NAMALWA (cell line): ENCODE results near the gene DOCK11.
"Not testable (repeated sequence)": the region's sequence is repeated elsewhere in the genome, so short reads cannot be mapped to it uniquely, and the experiment has no call there.

Source experiments
- DNase-seq: peaks from one replicate; pipeline ENCODE4 v3.0.0-alpha.2; 2015; ENCODE audit warnings: low spot score

The DOCK11 gene

GRCh38 chrX:118698516-118699170 is 203.0 kb downstream of the DOCK11 start:
- DNase-seq: no peak

DNA sequence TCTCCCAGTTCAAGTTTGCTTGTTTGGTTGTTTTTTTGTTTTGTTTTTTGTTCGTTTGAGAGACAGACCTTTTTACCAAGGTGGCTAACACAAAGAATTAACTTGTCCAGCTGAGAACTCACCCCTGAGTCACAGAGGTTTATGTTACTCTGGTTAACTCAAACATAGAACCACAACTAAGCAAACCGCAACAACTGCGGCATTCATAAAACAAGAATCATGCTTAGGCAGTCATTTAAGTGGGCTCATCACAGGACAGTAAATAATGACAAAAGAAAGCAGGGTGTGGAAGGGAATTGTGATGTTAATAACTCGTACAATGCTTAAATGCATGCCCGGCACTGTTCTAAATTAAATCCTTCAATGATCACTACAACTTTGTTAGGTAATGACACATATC is 207.1 kb downstream of the DOCK11 start:
- no peak for DNase-seq

DNA sequence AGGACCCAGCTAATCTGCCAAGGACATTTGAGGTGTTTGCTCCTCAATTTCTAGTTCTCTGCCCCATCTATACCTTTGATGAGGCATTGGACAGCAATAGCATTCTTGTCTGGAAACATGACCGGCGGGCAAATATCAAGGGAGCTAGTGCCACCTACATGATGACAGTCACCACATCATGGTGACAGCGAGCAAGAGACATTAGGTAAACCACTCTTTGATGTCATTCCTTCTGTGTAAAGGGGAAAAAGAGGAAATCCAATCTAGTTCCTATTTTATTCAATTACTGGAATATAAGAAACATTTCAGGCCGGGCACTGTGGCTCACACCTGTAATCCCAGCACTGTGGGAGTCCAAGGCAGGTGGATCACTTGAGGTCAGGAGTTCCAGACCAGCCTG is 211.1 kb downstream of the DOCK11 start:
- no peak for DNase-seq

DNA sequence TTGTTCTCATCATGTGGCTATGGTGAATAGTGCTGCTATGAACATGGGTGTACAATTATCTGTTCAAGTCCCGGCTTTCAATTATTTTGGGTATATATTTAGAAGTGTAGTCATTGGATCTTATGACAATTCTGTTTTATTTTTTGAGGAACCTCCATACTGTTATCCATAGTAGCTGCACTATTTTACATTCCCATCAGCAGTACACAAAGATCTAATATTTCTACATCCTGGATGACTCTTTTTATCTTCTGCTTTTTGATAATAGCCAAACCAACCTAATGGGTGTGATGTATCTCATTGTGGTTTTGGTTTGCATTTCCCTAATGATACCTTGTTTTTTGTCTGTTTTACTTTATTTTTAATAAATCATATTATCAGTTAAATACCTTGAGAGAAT is 218.9 kb downstream of the DOCK11 start:
- no peak for DNase-seq

DNA sequence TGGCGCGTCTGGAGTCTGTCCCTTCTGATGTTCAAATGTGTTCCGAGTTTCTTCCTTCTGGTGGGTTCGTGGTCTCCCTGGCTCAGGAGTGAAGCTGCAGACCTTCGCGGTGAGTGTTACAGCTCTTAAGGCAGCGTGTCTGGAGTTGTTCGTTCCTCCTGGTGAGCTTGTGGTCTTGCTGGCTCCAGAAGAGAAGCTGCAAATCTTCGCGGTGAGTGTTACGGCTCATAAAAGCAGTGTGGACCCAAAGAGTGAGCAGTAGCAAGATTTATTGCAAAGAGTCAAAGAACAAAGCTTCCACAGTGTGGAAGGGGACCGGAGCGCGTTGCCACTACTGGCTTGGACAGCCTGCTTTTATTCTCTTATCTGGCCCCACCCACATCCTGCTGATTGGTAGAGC is 220.3 kb downstream of the DOCK11 start:
- not testable (repeated sequence) for DNase-seq

DNA sequence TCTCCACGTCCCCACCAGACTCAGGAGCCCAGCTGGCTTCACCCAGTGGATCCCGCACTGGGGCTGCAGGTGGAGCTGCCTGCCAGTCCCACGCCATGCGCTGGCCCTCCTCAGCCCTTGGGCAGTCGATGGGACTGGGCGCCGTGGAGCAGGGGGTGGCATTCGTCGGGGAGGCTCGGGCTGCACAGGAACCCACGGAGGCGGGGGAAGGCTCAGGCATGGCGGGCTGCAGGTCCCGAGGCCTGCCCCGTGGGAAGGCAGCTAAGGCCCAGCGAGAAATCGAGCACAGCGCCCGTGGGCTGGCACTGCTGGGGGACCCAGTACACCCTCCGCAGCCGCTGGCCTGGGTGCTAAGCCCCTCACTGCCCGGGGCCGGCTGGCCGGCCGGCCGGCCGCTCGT is 221.2 kb downstream of the DOCK11 start:
- DNase-seq: not testable (repeated sequence)

GRCh38 chrX:118717678-118718391 is 222.2 kb downstream of the DOCK11 start:
- DNase-seq: peak; percentile 2

DNA sequence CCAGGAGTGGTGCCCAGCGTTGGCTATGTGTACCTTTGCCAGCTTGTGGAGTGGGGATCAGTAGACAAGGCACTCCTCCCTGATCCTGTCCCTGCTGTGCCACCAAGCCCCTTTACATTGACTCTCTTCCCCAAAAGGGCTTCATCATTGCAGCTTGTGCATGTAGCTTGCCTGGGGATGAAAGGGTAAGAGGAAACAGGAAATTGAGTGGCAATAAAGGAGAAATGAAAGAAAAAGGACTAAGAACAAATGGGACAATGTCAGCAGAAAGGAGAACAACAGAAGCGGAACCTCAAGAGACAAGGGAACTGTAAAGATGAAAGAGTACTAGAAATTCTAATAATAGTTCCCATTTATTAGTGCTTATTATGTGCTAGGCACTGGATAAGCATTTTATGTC is 223.1 kb downstream of the DOCK11 start:
- peak; percentile 10 for DNase-seq

DNA sequence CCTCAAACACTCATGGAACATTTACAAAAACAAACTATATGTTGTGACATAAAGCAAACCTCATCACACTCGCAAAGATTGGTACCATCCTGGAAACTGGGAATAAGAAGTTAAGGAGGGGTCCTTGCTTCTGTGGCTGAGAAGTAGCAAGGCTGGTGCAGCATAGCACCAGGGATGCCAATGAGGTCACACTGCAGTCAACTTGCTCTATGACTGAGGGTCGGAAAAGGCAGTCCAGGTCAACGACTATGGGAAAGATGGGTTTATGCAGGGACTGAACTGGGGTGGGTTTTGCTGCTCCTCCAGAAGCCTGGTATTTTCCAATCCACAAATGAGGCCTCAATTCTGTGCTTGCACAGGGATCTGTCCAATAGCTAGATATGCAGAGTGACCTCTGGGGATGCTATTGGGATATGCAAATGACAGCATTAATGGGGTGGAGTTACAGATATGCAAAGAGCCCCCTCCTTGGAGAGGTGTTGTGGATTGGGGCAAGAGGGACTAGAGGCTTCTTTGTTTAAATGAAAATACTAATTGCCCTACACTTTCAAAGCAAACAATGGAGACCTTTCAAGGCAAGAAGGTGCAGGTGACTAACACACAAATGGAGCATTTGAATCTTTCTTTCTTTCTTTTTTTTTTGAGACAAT is 224.6 kb downstream of the DOCK11 start:
- DNase-seq: no peak

GRCh38 chrX:118723376-118723775 is 227.8 kb downstream of the DOCK11 start:
- DNase-seq: no peak

DNA sequence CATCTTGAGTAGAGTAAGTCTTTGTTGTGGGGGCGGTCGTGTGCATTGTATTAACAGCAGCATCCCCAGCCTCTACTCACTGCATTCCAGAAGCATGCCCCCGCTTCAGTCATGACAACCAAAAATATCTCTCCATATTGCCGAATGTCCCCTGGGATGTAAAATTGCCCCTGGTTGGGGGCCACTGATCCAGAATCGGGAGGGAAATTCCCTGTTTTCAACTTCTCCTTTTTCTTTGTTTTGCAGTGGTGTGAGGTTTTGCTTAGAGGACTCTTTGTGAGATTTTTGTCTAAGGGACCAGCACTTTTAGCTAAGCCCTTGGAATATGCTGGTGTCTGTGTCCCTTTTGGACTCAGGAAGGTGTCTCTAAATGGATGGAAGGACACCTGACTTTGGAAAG is 228.8 kb downstream of the DOCK11 start:
- DNase-seq: no peak

DNA sequence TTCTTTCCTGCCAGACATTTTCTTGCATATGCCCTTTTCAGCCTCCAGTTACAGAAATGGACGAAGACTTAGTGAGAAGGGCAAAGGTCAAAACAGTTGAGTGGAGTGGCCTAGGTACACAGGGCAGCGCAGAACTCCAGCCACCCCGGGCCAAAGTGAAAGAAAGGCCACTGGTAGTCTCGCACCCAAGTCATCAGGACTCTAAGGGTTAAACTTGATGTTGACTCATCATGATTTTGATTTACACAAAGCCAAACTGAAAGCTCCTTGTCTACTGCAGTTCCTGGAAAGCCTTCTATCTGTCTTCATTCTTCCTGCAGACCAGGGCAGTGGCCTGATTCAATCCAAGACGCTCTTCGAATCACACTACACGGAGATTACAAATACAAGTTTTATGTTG is 229.2 kb downstream of the DOCK11 start:
- DNase-seq: no peak

- no peak for DNase-seq
These were observed 230.8 kb downstream of the DOCK11 start for GRCh38 chrX:118726396-118726795.

GRCh38 chrX:118726887-118727685 is 231.5 kb downstream of the DOCK11 start, which contains the start of gene IL13RA1:
Gene IL13RA1, plus strand, starts transcription at chrX:118727606. Its CDS starts 33 bp downstream, at chrX:118727639.
- DNase-seq: no peak

DNA sequence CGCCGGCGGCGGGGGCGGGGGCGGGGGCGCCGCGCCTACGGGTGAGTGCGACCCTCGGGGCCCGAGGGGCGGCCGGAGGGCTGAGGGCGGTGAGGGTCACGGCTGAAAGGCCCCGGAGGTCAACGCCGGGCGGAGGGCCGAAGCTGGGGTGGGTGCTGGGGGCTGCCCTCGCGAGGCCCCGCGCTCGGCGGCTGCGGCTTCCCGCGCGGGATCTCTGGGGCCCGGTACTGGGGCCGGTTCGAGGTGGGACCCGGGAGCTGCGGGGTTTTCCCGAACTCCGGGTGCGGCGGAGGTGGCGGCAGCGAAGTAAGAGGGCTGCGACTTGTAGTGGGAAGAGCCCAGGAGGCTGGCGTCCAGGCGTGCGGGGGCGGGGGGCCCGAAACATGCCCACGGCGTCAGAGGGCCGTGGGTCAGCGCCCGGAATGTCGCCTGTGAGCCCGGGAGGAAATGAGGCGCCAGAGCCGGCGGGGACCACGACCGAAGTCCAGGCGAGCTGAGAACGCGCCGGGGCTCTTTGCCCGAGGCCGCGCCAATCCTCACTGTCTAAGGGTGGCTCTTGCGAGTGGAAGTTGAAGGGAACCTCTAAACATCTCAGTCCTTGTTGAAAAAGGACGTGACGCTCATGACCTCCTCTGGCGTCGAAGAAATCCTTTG is 232.2 kb downstream of the DOCK11 start:
- no peak for DNase-seq

DNA sequence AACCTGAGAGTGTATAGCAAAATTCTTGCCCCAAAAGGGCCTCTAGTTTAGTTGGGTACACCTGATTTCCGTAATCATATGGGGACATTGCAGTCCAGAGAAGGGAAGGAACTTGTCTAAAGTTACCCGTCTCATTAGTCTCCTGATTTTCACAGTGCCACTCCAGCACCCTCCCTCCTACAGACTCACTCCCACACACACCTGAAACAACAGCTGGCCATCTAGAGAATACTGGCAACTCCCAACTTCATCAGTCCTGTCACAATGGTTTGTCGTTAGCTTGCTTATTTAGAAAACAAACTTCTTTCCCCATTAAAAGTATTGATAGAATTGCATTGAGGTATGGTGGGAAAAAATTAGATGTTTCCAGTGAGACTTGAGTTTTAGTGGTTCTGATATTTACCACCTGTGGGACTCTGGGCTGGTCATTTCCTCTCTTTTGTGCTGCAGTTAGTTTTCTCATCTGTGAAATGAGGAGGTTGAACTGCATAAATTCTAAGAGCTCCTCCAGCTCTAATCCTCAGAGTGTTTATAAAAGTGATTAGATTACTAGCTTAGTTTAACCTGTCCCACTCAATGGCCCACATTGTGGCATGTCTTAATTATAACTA is 233.5 kb downstream of the DOCK11 start:
- no peak for DNase-seq

DNA sequence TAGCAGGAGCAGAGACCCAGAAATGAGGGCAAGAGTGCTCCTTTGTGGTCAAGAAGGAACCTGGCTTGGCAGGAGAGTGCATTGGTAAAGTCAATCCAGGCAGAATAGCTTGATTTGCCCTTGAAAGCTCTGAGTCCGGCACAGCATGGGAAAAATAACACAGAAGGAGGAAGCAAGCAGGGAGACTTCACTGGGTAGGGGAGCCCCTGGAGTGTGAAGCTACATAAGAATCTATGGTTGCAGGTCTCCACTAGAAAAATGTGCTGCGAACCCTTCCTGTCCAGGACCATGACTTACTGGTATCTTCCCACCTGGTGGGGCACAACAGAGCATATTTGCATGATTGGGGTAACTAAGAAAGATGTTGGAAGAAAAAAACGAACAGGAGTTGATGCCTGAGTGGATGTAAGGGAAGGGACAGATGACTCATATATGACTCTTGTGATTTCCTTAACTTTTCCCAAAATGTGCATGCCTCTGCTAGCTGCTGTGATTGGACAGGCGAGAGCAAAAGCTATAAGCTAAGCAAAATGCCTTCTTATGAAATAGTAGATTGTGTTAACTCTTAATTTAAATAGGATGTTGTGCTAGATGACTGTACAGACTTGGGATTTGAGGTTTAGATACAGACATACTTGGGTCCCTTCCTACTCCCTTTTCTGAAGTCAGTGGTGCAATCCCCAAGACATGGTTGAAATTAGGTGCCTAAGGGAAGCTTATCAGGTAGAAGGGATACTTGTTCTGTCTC is 235.1 kb downstream of the DOCK11 start:
- no peak for DNase-seq

- not testable (repeated sequence) for DNase-seq
These were observed 236.9 kb downstream of the DOCK11 start for GRCh38 chrX:118732551-118732950.

DNA sequence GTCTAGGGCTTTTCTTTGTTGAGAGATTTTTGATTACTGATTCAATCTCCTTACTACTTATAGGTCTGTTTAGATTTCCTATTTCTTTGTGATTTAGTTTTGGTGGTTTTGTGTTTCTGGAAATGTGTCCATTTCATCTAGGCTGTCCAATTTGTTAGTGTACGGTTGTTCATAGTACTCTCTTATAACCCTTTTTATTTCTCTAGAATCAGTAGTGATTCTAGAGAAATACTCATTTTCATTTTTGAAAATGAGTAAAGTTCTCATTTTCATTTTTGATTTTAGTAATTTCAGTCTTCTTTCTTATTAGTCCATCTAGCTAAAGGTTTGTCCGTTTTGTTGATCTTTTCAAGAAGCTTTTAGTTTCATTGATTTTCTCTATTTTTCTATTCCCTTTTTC is 239.3 kb downstream of the DOCK11 start:
- no peak for DNase-seq
